H1 (cell line): ENCODE measurements around the gene WWC2. TPM values are rescaled to one million over a fixed set of nuclear protein-coding genes. Genes with fewer than 3 reads are reported as not detected.

ENCODE experiments used
- CTCF ChIA-PET: fragments of 300-600 bp; sonication (Branson Sonifier 250); formaldehyde crosslinking; loops from one replicate; lab custom pipeline; 2021; ENCODE audit not compliant: partially characterized antibody; lab: Charles Lee
- POLR2A ChIA-PET: fragments of 300-600 bp; sonication (Branson Sonifier 250); formaldehyde crosslinking; loops from one replicate; lab custom pipeline; 2021; ENCODE audit warnings: inconsistent platforms; ENCODE audit not compliant: partially characterized antibody; lab: Charles Lee
- DNase-seq, 2 experiments: peaks; one replicate each; pipeline versions ENCODE4 v3.0.0 to v3.0.0-alpha.2; 2010 to 2022; ENCODE audit warnings: low spot score in 2 of 2, low read depth in 1 of 2, mixed read lengths in 1 of 2
- FAIRE-seq: peaks from 2 replicates; lab custom pipeline; 2011; peaks lifted over from hg19 to GRCh38; lab: Jason Lieb, UNC
- H2AFZ ChIP-seq: 2 replicates; pipeline ENCODE4 v1.8.1; 2012; ENCODE audit warnings: low read length, inconsistent platforms
- H2AK5ac ChIP-seq: 2 replicates; pipeline ENCODE4 v1.6.1; 2013; ENCODE audit warnings: low read depth, low read length
- H2BK120ac ChIP-seq: replicated peaks from 2 replicates; pipeline ENCODE3; 2013; ENCODE audit warnings: low read depth, low read length, inconsistent platforms
- H2BK12ac ChIP-seq: 2 replicates; pipeline ENCODE4 v1.6.1; 2013; ENCODE audit warnings: low read depth, low read length
- H2BK15ac ChIP-seq: 2 replicates; pipeline ENCODE4 v1.6.1; 2013; ENCODE audit warnings: low read length
- H2BK20ac ChIP-seq: 2 replicates; pipeline ENCODE4 v1.6.1; 2013; ENCODE audit warnings: low read length
- H2BK5ac ChIP-seq: 2 replicates; pipeline ENCODE4 v1.6.1; 2013; ENCODE audit warnings: low read depth, low read length
- H3K14ac ChIP-seq: 2 replicates; pipeline ENCODE4 v1.6.1; 2013; ENCODE audit warnings: inconsistent platforms; ENCODE audit not compliant: insufficient read length
- H3K18ac ChIP-seq: 2 replicates; pipeline ENCODE4 v1.6.1; 2013; ENCODE audit warnings: low read length; ENCODE audit errors: extremely low read depth
- H3K23ac ChIP-seq: 2 replicates; pipeline ENCODE4 v1.6.1; 2013; ENCODE audit warnings: inconsistent platforms; ENCODE audit not compliant: insufficient read length
- H3K23me2 ChIP-seq: 2 replicates; pipeline ENCODE4 v1.6.1; 2013; ENCODE audit warnings: low read depth, low read length
- H3K27ac ChIP-seq: 2 replicates; pipeline ENCODE4 v1.6.1; 2011; ENCODE audit warnings: low read depth, low read length, inconsistent platforms
- H3K27me3 ChIP-seq, 4 experiments: replicated peaks in 1 of 4; 1 replicate in 1 of 4; 2 replicates in 3 of 4; pipeline versions ENCODE4 v1.6.1 to v1.8.1; 2011 to 2013; ENCODE audit warnings: low read length in 3 of 4, mild to moderate bottlenecking in 3 of 4, inconsistent platforms in 2 of 4, mixed read lengths in 2 of 4, moderate library complexity in 1 of 4; ENCODE audit not compliant: control insufficient read depth in 3 of 4, insufficient read depth in 3 of 4; ENCODE audit errors: extremely low read depth in 1 of 4
- H3K36me3 ChIP-seq, 4 experiments: 2 replicates each; pipeline versions ENCODE4 v1.6.1 to v1.8.1; 2011 to 2013; ENCODE audit warnings: mild to moderate bottlenecking in 4 of 4, low read length in 3 of 4, moderate library complexity in 2 of 4, control low read depth in 1 of 4, inconsistent platforms in 1 of 4; ENCODE audit not compliant: insufficient read depth in 4 of 4, control insufficient read depth in 2 of 4
- H3K4ac ChIP-seq: replicated peaks from 2 replicates; pipeline ENCODE3; 2013; ENCODE audit warnings: low read length, low read depth, mixed read lengths, inconsistent platforms; ENCODE audit not compliant: insufficient read length
- H3K4me1 ChIP-seq, 4 experiments: replicated peaks in 1 of 4; 1 replicate in 1 of 4; 2 replicates in 3 of 4; pipeline versions ENCODE4 v1.6.1 to v1.8.1; 2011 to 2013; ENCODE audit warnings: low read length in 3 of 4, inconsistent platforms in 2 of 4, mixed read lengths in 1 of 4; ENCODE audit not compliant: insufficient read depth in 4 of 4, control insufficient read depth in 3 of 4
- H3K4me2 ChIP-seq, 2 experiments: 2 replicates each; pipeline versions ENCODE4 v1.6.1 to v1.8.1; 2011 to 2013; ENCODE audit warnings: low read depth in 2 of 2, low read length in 2 of 2, control low read depth in 1 of 2, inconsistent platforms in 1 of 2, mild to moderate bottlenecking in 1 of 2; ENCODE audit not compliant: insufficient read depth in 1 of 2
- H3K4me3 ChIP-seq, 4 experiments: fragments of 200-600, 300-600 bp in 1 of 4; sonication (generic), shearing (Covaris generic), sonication (Bioruptor Twin) in 1 of 4; 2 replicates each; pipeline versions ENCODE4 v1.5.1 to v1.8.1; 2011 to 2016; ENCODE audit warnings: low read length in 4 of 4, low read depth in 3 of 4, control low read depth in 2 of 4, inconsistent platforms in 2 of 4, mild to moderate bottlenecking in 2 of 4, mixed read lengths in 1 of 4, moderate library complexity in 1 of 4; ENCODE audit not compliant: insufficient read depth in 2 of 4; ENCODE audit errors: extremely low read depth in 1 of 4
- H3K56ac ChIP-seq: replicated peaks from 2 replicates; pipeline ENCODE3; 2013; ENCODE audit warnings: low read depth, mild to moderate bottlenecking, mixed read lengths, low read length, inconsistent platforms; ENCODE audit not compliant: insufficient read length
- H3K79me1 ChIP-seq: 2 replicates; pipeline ENCODE4 v1.6.1; 2013; ENCODE audit warnings: low read depth, low read length, control low read depth
- H3K79me2 ChIP-seq, 2 experiments: 2 replicates each; pipeline versions ENCODE4 v1.6.1 to v1.8.1; 2012 to 2013; ENCODE audit warnings: low read length in 2 of 2, mild to moderate bottlenecking in 2 of 2, inconsistent platforms in 1 of 2; ENCODE audit not compliant: insufficient read depth in 2 of 2, control insufficient read depth in 1 of 2
- H3K9ac ChIP-seq, 4 experiments: replicated peaks in 1 of 4; 1 replicate in 1 of 4; 2 replicates in 3 of 4; pipeline versions ENCODE4 v1.6.1 to v1.8.1; 2011 to 2013; ENCODE audit warnings: low read depth in 3 of 4, low read length in 3 of 4, control low read depth in 2 of 4, mild to moderate bottlenecking in 2 of 4, moderate library complexity in 2 of 4, inconsistent platforms in 1 of 4; ENCODE audit errors: extremely low read depth in 1 of 4
- H3K9me3 ChIP-seq, 2 experiments: 2 replicates each; pipeline versions ENCODE4 v1.6.1 to v1.8.1; 2012 to 2013; ENCODE audit warnings: mild to moderate bottlenecking in 2 of 2, moderate library complexity in 2 of 2, control low read depth in 1 of 2, inconsistent platforms in 1 of 2, low read depth in 1 of 2, low read length in 1 of 2, mixed read lengths in 1 of 2; ENCODE audit not compliant: insufficient read depth in 2 of 2
- H4K20me1 ChIP-seq, 2 experiments: replicated peaks in 1 of 2; 2 replicates each; pipeline versions ENCODE3 to v1.8.1; 2011 to 2013; ENCODE audit warnings: inconsistent platforms in 2 of 2, low read length in 2 of 2, mild to moderate bottlenecking in 1 of 2; ENCODE audit not compliant: insufficient read depth in 2 of 2, control insufficient read depth in 1 of 2
- H4K5ac ChIP-seq: 2 replicates; pipeline ENCODE4 v1.6.1; 2013; ENCODE audit warnings: low read length, low read depth, mixed read lengths, inconsistent platforms; ENCODE audit not compliant: insufficient read length
- H4K8ac ChIP-seq: 2 replicates; pipeline ENCODE4 v1.8.0; 2013; ENCODE audit warnings: mild to moderate bottlenecking, moderate library complexity, low read length, inconsistent platforms; ENCODE audit not compliant: insufficient read depth; ENCODE audit errors: extremely low read depth
- H4K91ac ChIP-seq: replicated peaks from 2 replicates; pipeline ENCODE3; 2013; ENCODE audit warnings: low read length, mixed read lengths, inconsistent platforms; ENCODE audit not compliant: insufficient read length
- CHD1 ChIP-seq: IDR thresholded peaks from 2 replicates; pipeline ENCODE4 v1.6.1; 2012; ENCODE audit warnings: low read depth, low read length, improper control_type of control experiment
- EP300 ChIP-seq, 2 experiments: IDR thresholded peaks; 1 replicate in 1 of 2; 2 replicates in 1 of 2; pipeline ENCODE4 v1.6.1; 2011 to 2012; ENCODE audit warnings: low read depth in 2 of 2, low read length in 2 of 2, mild to moderate bottlenecking in 2 of 2, borderline replicate concordance in 1 of 2, inconsistent platforms in 1 of 2, moderate library complexity in 1 of 2
- FOSL1 ChIP-seq: IDR thresholded peaks from 2 replicates; pipeline ENCODE4 v1.6.1; 2011; ENCODE audit warnings: mild to moderate bottlenecking, low read depth, low read length, moderate library complexity; ENCODE audit not compliant: insufficient read depth
- JUN ChIP-seq: IDR thresholded peaks from 2 replicates; pipeline ENCODE4 v1.6.1; 2011; ENCODE audit warnings: low read depth, mild to moderate bottlenecking, improper control_type of control experiment, low read length
- MAFK ChIP-seq: IDR thresholded peaks from 2 replicates; pipeline ENCODE4 v1.6.1; 2012; ENCODE audit warnings: low read depth, mild to moderate bottlenecking, improper control_type of control experiment, low read length
- NRF1 ChIP-seq: IDR thresholded peaks from 2 replicates; pipeline ENCODE4 v1.6.1; 2011; ENCODE audit warnings: mild to moderate bottlenecking, low read depth, low read length, improper control_type of control experiment
- POLR2A ChIP-seq, 2 experiments: IDR thresholded peaks; 1 replicate in 1 of 2; 2 replicates in 1 of 2; pipeline ENCODE4 v1.6.1; 2011; ENCODE audit warnings: low read depth in 2 of 2, low read length in 2 of 2, mild to moderate bottlenecking in 2 of 2; ENCODE audit errors: control extremely low read depth in 1 of 2
- RXRA ChIP-seq: IDR thresholded peaks from 2 replicates; pipeline ENCODE4 v1.6.1; 2011; ENCODE audit warnings: low read depth, mild to moderate bottlenecking, low read length, moderate library complexity; ENCODE audit not compliant: insufficient read depth
- SIRT6 ChIP-seq: IDR thresholded peaks from one replicate; pipeline ENCODE4 v1.7.1; 2012; ENCODE audit warnings: low read length, inconsistent platforms
- SIX5 ChIP-seq: IDR thresholded peaks from 2 replicates; pipeline ENCODE4 v1.6.1; 2011; ENCODE audit warnings: mild to moderate bottlenecking, low read depth, low read length
- TAF1 ChIP-seq: IDR thresholded peaks from 2 replicates; pipeline ENCODE4 v1.6.1; 2011; ENCODE audit warnings: mild to moderate bottlenecking, low read depth, low read length
- YY1 ChIP-seq: IDR thresholded peaks from 2 replicates; pipeline ENCODE4 v1.6.1; 2011; ENCODE audit warnings: low read depth, mild to moderate bottlenecking, low read length
- WGBS, 2 experiments: shearing (Covaris generic) in 1 of 2; methylation state at CpG; one replicate each; pipeline versions ENCODE4 v1.1.6 to v1.1.7; 2013 to 2015; ENCODE audit warnings: low lambda C conversion rate in 2 of 2, mixed read lengths in 2 of 2, inconsistent platforms in 1 of 2, low coverage in 1 of 2, missing lambda C conversion rate in 1 of 2; ENCODE audit not compliant: insufficient replicate concordance in 2 of 2, insufficient coverage in 1 of 2, insufficient read length in 1 of 2; ENCODE audit errors: extremely low coverage in 1 of 2, missing lambda C conversion rate in 1 of 2; 5-methylcytosine and 5-hydroxymethylcytosine counted together
- polyA plus RNA-seq, 7 experiments: library from polyadenylated mRNA; depleted of rRNA in 3 of 7; stranded (reverse) in 5 of 7; unstranded in 2 of 7; fragments of >200 nt in 5 of 7; fragments of 200-250 nt in 2 of 7; gene quantifications; 1 replicate in 5 of 7; 2 replicates in 1 of 7; 4 replicates in 1 of 7; pipeline versions ENCODE4 v1.2.1 to v1.2.3, GENCODE V29; 2011 to 2013; ENCODE audit warnings: missing spikeins in 2 of 7, mixed read lengths in 2 of 7
- total RNA-seq: library from RNA; stranded (reverse); fragmentation: NEBNext Ultra II Directional; extraction: Animal tissue kit (Norgen Biotek cat#: 25700); gene quantifications from 2 replicates; pipeline ENCODE4 v1.2.1, GENCODE V29; 2021
- TF ChIP-seq, protein P1 (sequence below): IDR thresholded peaks from 2 replicates; pipeline ENCODE4 v1.6.1; 2011; ENCODE audit warnings: low read depth, mild to moderate bottlenecking, low read length; ENCODE audit not compliant: insufficient read depth

Gene WWC2
- total and polyA plus RNA-seq, 2 of the 8 experiments (the other 6 are each of a cell fraction or from before 2014, with no cell fraction given): 17.6 to 135 TPM

DNA sequence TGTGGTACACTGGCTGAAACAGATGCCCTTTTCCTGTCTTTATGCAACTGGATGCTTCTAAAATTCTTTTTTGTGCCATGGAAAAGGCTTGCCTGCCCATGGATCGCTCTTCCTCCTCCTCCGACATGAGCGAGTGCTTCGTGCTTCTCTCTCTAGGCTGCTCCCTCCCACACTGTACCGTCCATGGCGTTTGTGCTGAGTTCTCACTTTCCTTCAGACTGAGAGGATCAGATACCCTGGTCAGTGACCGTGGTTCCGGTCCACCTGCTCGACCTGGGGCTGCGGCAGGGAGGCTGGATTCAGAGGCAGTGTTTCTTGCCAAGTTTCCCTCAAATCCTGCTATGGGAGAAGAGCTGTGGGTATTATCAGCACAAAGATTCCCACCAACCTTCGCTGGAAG is 233.4 kb downstream of the WWC2 start:
- Histone ChIP-seq H2BK20ac (no peak overlapping the region), H3K4me3 (no peak overlapping the region), H2BK12ac (no peak overlapping the region), H2AK5ac (no peak overlapping the region), H3K14ac (no peak overlapping the region), H3K27me3 (peaks cover 0 to 2% (median 0%) of the 10 kb centered on the region in 4 experiments; a peak in 1 of 7 replicates), H2BK5ac (no peak overlapping the region), H4K20me1 (no peaks in the 10 kb centered on the region), H3K4me2 (no peak overlapping the region), H3K27ac (no peak overlapping the region), H3K4ac (no peak overlapping the region), H2AFZ (no peak overlapping the region), H3K56ac (no peak overlapping the region), H2BK15ac (no peak overlapping the region), H3K18ac (no peak overlapping the region), H3K9me3 (no peaks in the 10 kb centered on the region), H3K79me1 (no peaks in the 10 kb centered on the region), H3K4me1 (no peaks in the 10 kb centered on the region), H4K5ac (no peak overlapping the region), H3K79me2 (no peaks in the 10 kb centered on the region), H2BK120ac (no peak overlapping the region), H4K91ac (no peak overlapping the region), H3K23ac (no peak overlapping the region), H4K8ac (no peak overlapping the region), H3K23me2 (peaks cover 2% of the 10 kb centered on the region; the same call in 1 of the 2 replicates), H3K9ac (no peak overlapping the region), H3K36me3 (no peaks in the 10 kb centered on the region)
- no peak for DNase-seq
- ChIA-PET POLR2A (interaction anchor here (1.7 kb wide), 1 partner anchor 10 kb away, joined by 4 read pairs; no protein-coding TSS in a partner anchor), CTCF (no interaction called here)
- no peak for FAIRE-seq
- WGBS, 2 experiments: 87% methylated on average over 11 of the region's 11 CpGs; no CpG with 5 or more reads in 1 of the 2 experiments
- no peak for TF ChIP-seq RXRA
- TF ChIP-seq SIRT6: no peak
- TF ChIP-seq TAF1: no peak
- no peak for TF ChIP-seq FOSL1
- no peak for TF ChIP-seq POLR2A (IDR thresholded peaks at IDR 0.05; ENCODE audit: control extremely low read depth in 1 of 2, low read depth in 2 of 2, low read length in 2 of 2)
- TF ChIP-seq MAFK: no peak
- TF ChIP-seq NRF1: no peak
- TF ChIP-seq, protein P1, sequence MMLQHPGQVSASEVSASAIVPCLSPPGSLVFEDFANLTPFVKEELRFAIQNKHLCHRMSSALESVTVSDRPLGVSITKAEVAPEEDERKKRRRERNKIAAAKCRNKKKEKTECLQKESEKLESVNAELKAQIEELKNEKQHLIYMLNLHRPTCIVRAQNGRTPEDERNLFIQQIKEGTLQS: no peak
- TF ChIP-seq CHD1: no peak
- TF ChIP-seq EP300 (IDR thresholded peaks at IDR 0.05; ENCODE audit: borderline replicate concordance in 1 of 2, low read depth in 2 of 2, low read length in 2 of 2): no peak
- TF ChIP-seq SIX5: no peak
- TF ChIP-seq YY1: no peak
- no peak for TF ChIP-seq JUN
